ENCODE data around the gene TDG. TPM values are rescaled to one million over a fixed set of nuclear protein-coding genes. Genes with fewer than 3 reads are reported as not detected.
"Not testable (repeated sequence)": the region's sequence is repeated elsewhere in the genome, so short reads cannot be mapped to it uniquely, and the experiment has no call there.

TDG gene
- total RNA-seq, 1 donor from 2014 or later = 11.2 TPM

- intact Hi-C loops (cut with micrococcal nuclease) = no loop called here
- DNase-seq (no peak), ATAC-seq (peak; percentile 85)
Observed at GRCh38 chr12:104010606-104011169, 45.0 kb downstream of the TDG start.

- ATAC-seq (peak; percentile 8), DNase-seq (no peak)
- intact Hi-C loops (cut with micrococcal nuclease) = no loop called here
Observed at GRCh38 chr12:104011253-104011652, 45.6 kb downstream of the TDG start.

GRCh38 chr12:104012331-104012730 is 46.7 kb downstream of the TDG start:
- intact Hi-C loops (cut with micrococcal nuclease) = no loop called here

GRCh38 chr12:104021862-104022261 is 56.2 kb downstream of the TDG start:
- intact Hi-C loops (cut with micrococcal nuclease); DNase-seq; ATAC-seq: not testable (repeated sequence)

More at GRCh38 chr12:104012331-104012730, 46.7 kb downstream of the TDG start:
- DNase-seq (no peak), ATAC-seq (no peak)

- intact Hi-C loops (cut with micrococcal nuclease) = no loop called here
- no peak for ATAC-seq
- no peak for DNase-seq
Observed at GRCh38 chr12:104022786-104023185, 57.1 kb downstream of the TDG start.

- no peak for DNase-seq
- intact Hi-C loops (cut with micrococcal nuclease) = no loop called here
- ATAC-seq = no peak
Observed at GRCh38 chr12:104023710-104024109, 58.0 kb downstream of the TDG start.

- intact Hi-C loops (cut with micrococcal nuclease) = no loop called here
- ATAC-seq (no peak), DNase-seq (no peak)
Observed at GRCh38 chr12:104024348-104024747, 58.7 kb downstream of the TDG start.

GRCh38 chr12:104025771-104026170 is 60.1 kb downstream of the TDG start:
- intact Hi-C loops (cut with micrococcal nuclease) = no loop called here
- no peak for ATAC-seq
- no peak for DNase-seq

GRCh38 chr12:104026841-104027599 is 61.3 kb downstream of the TDG start:
- intact Hi-C loops (cut with micrococcal nuclease) = no loop called here
- ATAC-seq = peak; percentile 79

GRCh38 chr12:104030596-104030995 is 64.9 kb downstream of the TDG start:
- DNase-seq; intact Hi-C loops (cut with micrococcal nuclease); ATAC-seq: not testable (repeated sequence)

More at GRCh38 chr12:104026841-104027599, 61.3 kb downstream of the TDG start:
- no peak for DNase-seq

- DNase-seq; ATAC-seq; intact Hi-C loops (cut with micrococcal nuclease): not testable (repeated sequence)
Observed at GRCh38 chr12:104036143-104036542, 70.5 kb downstream of the TDG start.

Other genes with a start within 250 kb of the TDG start
- gene NT5DC3, start 124.6 kb upstream of the TDG start, total RNA-seq = 3.3 TPM
- gene HSP90B1, start 35.5 kb upstream of the TDG start, total RNA-seq = 350 TPM
- 6.0 TPM for gene GLT8D2, start 84.3 kb downstream of the TDG start, total RNA-seq
- gene HCFC2, start 98.7 kb downstream of the TDG start, total RNA-seq = 9.4 TPM
- 41.5 TPM for gene NFYB, start 172.3 kb downstream of the TDG start, total RNA-seq
- 88.0 TPM for gene TXNRD1, start 249.9 kb downstream of the TDG start, total RNA-seq

Data from left ventricle myocardium superior (tissue), 1 donor.